K562 (cell line): ENCODE data around the gene ARFGEF2.

Experiments
- ETV1 ChIP-seq: fragments of 450-650 bp; conservative IDR thresholded peaks from 2 replicates; pipeline ENCODE4 v1.6.1; 2016; ENCODE audit warnings: missing genetic modification characterization, control low read depth, low read depth, missing compliant biosample characterization
- FOXA1 ChIP-seq: fragments of 450-650 bp; IDR thresholded peaks from 2 replicates; pipeline ENCODE4 v1.6.1; 2016; ENCODE audit warnings: mild to moderate bottlenecking, borderline replicate concordance
- TF ChIP-seq, protein P1 (sequence below): sonication (generic); formaldehyde crosslinking; IDR thresholded peaks from 2 replicates; pipeline ENCODE4 v1.8.1; 2023; ENCODE audit warnings: mild to moderate bottlenecking, missing genetic modification reagents
- TF ChIP-seq, protein P2 (sequence below): sonication (generic); formaldehyde crosslinking; IDR thresholded peaks from 2 replicates; pipeline ENCODE4 v1.8.1; 2023; ENCODE audit warnings: mild to moderate bottlenecking, missing genetic modification reagents, moderate library complexity

DNA sequence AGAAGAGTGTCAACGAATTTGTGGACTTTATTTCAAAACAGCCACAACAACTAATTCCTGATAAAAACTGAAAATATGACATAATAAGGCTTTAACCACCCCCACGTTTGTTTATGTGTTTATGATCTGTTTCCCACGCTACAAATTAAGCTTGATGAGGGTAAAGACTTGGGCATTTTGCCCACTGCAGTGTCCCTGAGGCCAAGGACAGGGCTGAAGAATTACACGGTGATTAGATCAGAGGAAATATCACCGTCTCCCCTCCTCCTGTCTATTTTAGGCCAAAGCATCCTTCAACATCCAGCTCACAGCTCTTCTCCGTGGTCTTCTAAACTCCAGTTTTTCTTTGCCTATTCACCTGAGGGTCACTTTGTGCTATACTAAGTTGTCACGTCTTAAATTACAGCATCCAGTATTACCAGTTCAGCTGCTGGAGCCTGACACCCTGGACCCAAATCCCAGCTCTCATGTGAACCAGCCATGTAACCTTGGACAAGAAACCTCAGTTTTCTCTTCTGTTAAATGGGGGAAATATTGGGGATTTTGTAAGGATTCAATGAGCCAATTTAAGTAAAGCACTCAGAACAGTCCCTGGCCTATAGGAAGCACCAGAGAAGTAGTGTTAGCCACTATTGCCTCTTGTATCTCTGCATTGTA is 15.2 kb upstream of the ARFGEF2 start:
- TF ChIP-seq, protein P1, sequence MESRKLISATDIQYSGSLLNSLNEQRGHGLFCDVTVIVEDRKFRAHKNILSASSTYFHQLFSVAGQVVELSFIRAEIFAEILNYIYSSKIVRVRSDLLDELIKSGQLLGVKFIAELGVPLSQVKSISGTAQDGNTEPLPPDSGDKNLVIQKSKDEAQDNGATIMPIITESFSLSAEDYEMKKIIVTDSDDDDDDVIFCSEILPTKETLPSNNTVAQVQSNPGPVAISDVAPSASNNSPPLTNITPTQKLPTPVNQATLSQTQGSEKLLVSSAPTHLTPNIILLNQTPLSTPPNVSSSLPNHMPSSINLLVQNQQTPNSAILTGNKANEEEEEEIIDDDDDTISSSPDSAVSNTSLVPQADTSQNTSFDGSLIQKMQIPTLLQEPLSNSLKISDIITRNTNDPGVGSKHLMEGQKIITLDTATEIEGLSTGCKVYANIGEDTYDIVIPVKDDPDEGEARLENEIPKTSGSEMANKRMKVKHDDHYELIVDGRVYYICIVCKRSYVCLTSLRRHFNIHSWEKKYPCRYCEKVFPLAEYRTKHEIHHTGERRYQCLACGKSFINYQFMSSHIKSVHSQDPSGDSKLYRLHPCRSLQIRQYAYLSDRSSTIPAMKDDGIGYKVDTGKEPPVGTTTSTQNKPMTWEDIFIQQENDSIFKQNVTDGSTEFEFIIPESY (CRISPR knock-in tag): no peak
- TF ChIP-seq, protein P2, sequence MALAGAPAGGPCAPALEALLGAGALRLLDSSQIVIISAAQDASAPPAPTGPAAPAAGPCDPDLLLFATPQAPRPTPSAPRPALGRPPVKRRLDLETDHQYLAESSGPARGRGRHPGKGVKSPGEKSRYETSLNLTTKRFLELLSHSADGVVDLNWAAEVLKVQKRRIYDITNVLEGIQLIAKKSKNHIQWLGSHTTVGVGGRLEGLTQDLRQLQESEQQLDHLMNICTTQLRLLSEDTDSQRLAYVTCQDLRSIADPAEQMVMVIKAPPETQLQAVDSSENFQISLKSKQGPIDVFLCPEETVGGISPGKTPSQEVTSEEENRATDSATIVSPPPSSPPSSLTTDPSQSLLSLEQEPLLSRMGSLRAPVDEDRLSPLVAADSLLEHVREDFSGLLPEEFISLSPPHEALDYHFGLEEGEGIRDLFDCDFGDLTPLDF (CRISPR knock-in tag): no peak
- TF ChIP-seq FOXA1: no peak
- TF ChIP-seq ETV1: no peak
